Suprapubic skin (tissue), 4 donors: ENCODE data around the gene ZNF425. TPM values are rescaled to one million over a fixed set of nuclear protein-coding genes. Genes with fewer than 3 reads are reported as not detected.
A peak's percentile ranks its signal among the peaks of the same experiment; 100 is the strongest.

ENCODE experiments used
- DNase-seq, 2 donors: peaks; one replicate each; pipeline ENCODE4 v3.0.0-alpha.2; 2019; ENCODE audit warnings: low spot score in 2 of 2
- H3K27ac ChIP-seq: fragments of 200-600 bp; sonication (generic); one replicate; pipeline ENCODE4 v1.5.1; 2019
- H3K27me3 ChIP-seq: fragments of 200-600 bp; sonication (generic); one replicate; pipeline ENCODE4 v1.5.1; 2019
- H3K36me3 ChIP-seq: fragments of 200-600 bp; sonication (generic); one replicate; pipeline ENCODE4 v1.5.1; 2019
- H3K4me1 ChIP-seq: fragments of 200-600 bp; sonication (generic); one replicate; pipeline ENCODE4 v1.5.1; 2019
- H3K4me3 ChIP-seq: fragments of 200-600 bp; sonication (generic); one replicate; pipeline ENCODE4 v1.5.1; 2019; ENCODE audit warnings: mild to moderate bottlenecking
- H3K9me3 ChIP-seq: fragments of 200-600 bp; sonication (generic); one replicate; pipeline ENCODE4 v1.5.1; 2019
- EP300 ChIP-seq: sonication (generic); formaldehyde crosslinking; IDR thresholded peaks from one replicate; pipeline ENCODE4 v1.6.1; 2017; ENCODE audit warnings: antibody characterized with exemption
- POLR2A ChIP-seq, 2 donors: fragments of 450-650 bp; IDR thresholded peaks; one replicate each; pipeline ENCODE4 v1.6.1; 2017; ENCODE audit warnings: antibody characterized with exemption in 2 of 2, mild to moderate bottlenecking in 2 of 2, moderate library complexity in 2 of 2
- POLR2AphosphoS5 ChIP-seq, 3 donors: sonication (generic); formaldehyde crosslinking; IDR thresholded peaks; one replicate each; pipeline ENCODE4 v1.6.1; 2017; ENCODE audit warnings: antibody characterized with exemption in 3 of 3
- WGBS: methylation state at CpG from one replicate; pipeline ENCODE4 v1.1.5; 2018; 5-methylcytosine and 5-hydroxymethylcytosine counted together
- total RNA-seq, 4 donors: library from RNA; depleted of rRNA; stranded (reverse); fragments of >200 nt; gene quantifications; one replicate each; pipeline ENCODE4 v1.1.0, GENCODE V29; 2016
- TF ChIP-seq, protein P1 (sequence below), 2 donors: fragments of 200-600 bp in 1 of 2; fragments of 450-650 bp in 1 of 2; sonication (generic) in 1 of 2; IDR thresholded peaks; one replicate each; pipeline ENCODE4 v1.5.1; 2016 to 2019; ENCODE audit warnings: antibody characterized with exemption in 2 of 2, mild to moderate bottlenecking in 1 of 2, moderate library complexity in 1 of 2

Gene ZNF425
- total RNA-seq, 4 donors from 2014 or later, result 2.6 to 5.9 (median 3.7) TPM

DNA sequence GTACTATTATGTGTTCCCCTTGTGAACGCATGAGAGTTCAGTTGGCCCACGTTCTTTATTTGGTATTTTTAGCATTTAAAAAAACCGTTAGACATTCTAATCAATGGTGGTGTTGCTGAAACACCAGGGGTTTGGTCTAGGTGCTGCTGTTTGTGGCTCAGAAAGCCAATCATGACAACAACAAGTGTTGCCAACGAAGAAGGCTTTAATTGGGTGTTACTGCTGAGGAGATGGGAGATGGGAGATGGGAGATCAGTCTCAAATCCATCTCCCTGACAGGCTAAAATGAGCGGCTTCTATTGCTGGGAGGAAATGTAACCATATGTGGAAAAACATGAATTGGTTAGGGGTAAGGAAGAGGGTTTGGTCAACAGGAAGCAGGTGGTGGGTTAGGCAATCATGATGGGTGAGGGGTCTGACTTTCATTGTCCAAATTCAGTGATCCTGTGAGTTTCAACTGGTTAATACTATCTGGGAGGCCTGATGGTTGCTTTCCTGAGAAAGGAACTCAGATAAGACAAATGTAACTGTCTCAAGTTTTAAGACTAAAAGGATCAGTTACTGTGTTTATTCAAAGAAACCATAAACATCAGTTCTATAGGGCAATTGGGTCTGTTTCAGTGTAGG, 4.6 kb upstream of the ZNF425 start:
- no peak for DNase-seq
- Histone ChIP-seq H3K4me3 (no peak overlapping the region), H3K27ac (no peak overlapping the region), H3K4me1 (peaks cover 9% of the 10 kb centered on the region), H3K36me3 (peaks cover 16% of the 10 kb centered on the region), H3K9me3 (no peaks in the 10 kb centered on the region), H3K27me3 (no peaks in the 10 kb centered on the region)
- WGBS, result 93% methylated on average over 5 of the region's 5 CpGs
- TF ChIP-seq EP300 (no peak), POLR2AphosphoS5 (IDR thresholded peaks at IDR 0.05) (no peak), POLR2A (IDR thresholded peaks at IDR 0.05) (no peak)
- TF ChIP-seq, protein P1, sequence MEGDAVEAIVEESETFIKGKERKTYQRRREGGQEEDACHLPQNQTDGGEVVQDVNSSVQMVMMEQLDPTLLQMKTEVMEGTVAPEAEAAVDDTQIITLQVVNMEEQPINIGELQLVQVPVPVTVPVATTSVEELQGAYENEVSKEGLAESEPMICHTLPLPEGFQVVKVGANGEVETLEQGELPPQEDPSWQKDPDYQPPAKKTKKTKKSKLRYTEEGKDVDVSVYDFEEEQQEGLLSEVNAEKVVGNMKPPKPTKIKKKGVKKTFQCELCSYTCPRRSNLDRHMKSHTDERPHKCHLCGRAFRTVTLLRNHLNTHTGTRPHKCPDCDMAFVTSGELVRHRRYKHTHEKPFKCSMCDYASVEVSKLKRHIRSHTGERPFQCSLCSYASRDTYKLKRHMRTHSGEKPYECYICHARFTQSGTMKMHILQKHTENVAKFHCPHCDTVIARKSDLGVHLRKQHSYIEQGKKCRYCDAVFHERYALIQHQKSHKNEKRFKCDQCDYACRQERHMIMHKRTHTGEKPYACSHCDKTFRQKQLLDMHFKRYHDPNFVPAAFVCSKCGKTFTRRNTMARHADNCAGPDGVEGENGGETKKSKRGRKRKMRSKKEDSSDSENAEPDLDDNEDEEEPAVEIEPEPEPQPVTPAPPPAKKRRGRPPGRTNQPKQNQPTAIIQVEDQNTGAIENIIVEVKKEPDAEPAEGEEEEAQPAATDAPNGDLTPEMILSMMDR (IDR thresholded peaks at IDR 0.05), result no peak

DNA sequence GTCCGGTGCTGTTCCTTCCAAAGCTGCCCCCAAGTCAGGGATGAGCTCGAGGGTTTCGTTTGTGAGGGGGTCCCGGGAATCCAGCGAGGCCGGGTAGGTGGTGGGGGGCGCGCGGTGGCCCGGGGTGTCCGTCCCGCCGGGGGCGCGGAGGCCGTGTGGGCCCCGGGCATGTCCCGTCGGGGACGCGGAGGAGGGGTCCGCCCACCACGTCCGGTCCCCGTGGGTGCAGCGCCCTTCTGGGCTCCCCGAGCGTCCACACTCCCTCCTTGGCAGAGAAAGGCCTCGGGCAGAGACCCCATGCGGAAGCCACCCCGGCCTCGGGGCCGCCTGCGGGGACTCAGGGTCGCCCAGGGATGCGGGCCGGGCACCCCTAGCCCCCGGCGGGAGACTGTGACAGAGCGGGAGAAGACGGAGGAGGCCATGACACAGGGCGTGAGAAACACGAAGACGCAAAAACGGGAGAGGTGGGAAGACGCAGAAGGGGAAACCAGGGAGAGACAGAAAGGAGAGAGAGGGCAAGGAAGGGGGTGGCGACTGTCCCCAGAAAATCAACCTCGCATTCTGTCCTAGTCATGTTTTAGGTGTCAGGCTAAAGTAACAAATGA, 640 bp upstream of the ZNF425 start:
- TF ChIP-seq POLR2AphosphoS5 (IDR thresholded peaks at IDR 0.05) (no peak), EP300 (no peak), POLR2A (IDR thresholded peaks at IDR 0.05) (no peak)
- TF ChIP-seq, protein P1 (IDR thresholded peaks at IDR 0.05), result no peak
- Histone ChIP-seq H3K27ac (peak overlapping the region; percentile 93), H3K9me3 (no peaks in the 10 kb centered on the region), H3K36me3 (peaks cover 12% of the 10 kb centered on the region), H3K4me1 (peaks cover 22% of the 10 kb centered on the region), H3K4me3 (peak overlapping the region; percentile 99), H3K27me3 (no peaks in the 10 kb centered on the region)
- peak in 1 of 2 donors; percentile 74 for DNase-seq
- under 1% methylated on average over 45 of the region's 48 CpGs for WGBS

DNA sequence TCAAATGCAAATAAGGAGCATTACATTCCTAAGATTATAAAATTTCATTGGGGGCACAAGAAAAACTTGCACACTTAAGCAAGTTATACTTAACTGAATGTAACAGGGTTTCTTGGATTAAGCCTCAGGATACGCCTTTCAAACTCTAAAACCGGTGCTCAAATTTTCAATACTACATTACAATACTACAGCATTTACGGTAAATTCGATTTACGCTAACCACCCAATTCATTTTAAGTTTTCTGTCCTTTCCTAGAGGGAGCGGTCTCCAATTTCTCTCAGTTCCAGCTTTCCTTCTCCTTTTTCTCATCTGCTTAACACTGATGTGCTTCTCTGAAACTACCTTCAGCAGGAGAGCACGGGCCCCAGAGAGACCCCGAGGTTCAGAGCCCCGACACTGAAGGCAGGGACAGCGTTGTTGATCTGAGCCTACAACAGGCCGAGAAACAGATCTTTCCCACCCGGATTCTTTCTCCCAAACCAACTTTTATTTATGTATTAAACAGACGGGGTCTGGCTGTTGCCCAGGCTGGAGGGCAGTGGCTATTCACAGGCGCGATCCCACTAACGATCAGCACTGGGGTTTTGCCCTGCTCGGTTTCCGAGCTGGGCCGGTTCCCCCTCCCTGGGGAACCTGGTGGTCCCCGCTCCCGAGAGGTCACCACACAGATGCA, 798 bp downstream of the ZNF425 start:
- H3K27ac ChIP-seq, result peak overlapping the region; percentile 93
- no peaks in the 10 kb centered on the region for H3K27me3 ChIP-seq
- TF ChIP-seq POLR2A (IDR thresholded peaks at IDR 0.05) (no peak), EP300 (no peak), POLR2AphosphoS5 (IDR thresholded peaks at IDR 0.05) (no peak)
- TF ChIP-seq, protein P1 (IDR thresholded peaks at IDR 0.05), result no peak
- DNase-seq, result no peak
- H3K4me1 ChIP-seq, result peaks cover 22% of the 10 kb centered on the region
- H3K9me3 ChIP-seq, result no peaks in the 10 kb centered on the region
- H3K4me3 ChIP-seq, result peak overlapping the region; percentile 99
- peaks cover 4% of the 10 kb centered on the region for H3K36me3 ChIP-seq
- WGBS, result 2% methylated on average over 21 of the region's 21 CpGs

DNA sequence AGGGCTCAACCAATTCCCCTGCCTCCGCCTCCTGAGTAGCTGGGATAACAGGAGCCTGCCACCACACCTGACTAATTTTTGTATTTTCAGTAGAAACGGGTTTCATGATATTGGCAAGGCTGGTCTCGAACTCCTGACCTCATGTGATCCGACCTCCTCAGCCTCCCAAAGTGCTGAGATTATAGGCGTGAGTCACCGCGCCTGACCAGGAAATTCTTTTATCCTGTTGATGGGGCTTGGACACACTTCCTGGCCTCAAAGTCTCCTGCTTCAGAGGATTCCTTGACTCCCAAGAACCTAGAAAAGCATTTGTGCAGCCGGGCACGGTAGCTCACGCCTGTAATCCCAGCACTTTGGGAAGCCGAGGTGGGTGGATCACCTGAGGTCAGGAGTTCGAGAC, 16.2 kb downstream of the ZNF425 start:
- DNase-seq, result no peak
- H3K27ac ChIP-seq, result no peak overlapping the region
- 96% methylated on average over 12 of the region's 12 CpGs for WGBS
- no peak overlapping the region for H3K4me3 ChIP-seq
- H3K36me3 ChIP-seq, result peaks cover 3% of the 10 kb centered on the region
- no peaks in the 10 kb centered on the region for H3K27me3 ChIP-seq
- H3K9me3 ChIP-seq, result no peaks in the 10 kb centered on the region
- no peak for TF ChIP-seq POLR2A (IDR thresholded peaks at IDR 0.05)
- no peaks in the 10 kb centered on the region for H3K4me1 ChIP-seq

- TF ChIP-seq POLR2AphosphoS5 (IDR thresholded peaks at IDR 0.05) (no peak), POLR2A (IDR thresholded peaks at IDR 0.05) (no peak), EP300 (no peak)
- TF ChIP-seq, protein P1 (IDR thresholded peaks at IDR 0.05), result no peak
- no peak overlapping the region for H3K4me3 ChIP-seq
- peaks cover 18% of the 10 kb centered on the region for H3K36me3 ChIP-seq
- WGBS, result over 99% methylated on average over 17 of the region's 25 CpGs
- no peaks in the 10 kb centered on the region for H3K27me3 ChIP-seq
- H3K27ac ChIP-seq, result no peak overlapping the region
- no peaks in the 10 kb centered on the region for H3K9me3 ChIP-seq
- no peak for DNase-seq
- no peaks in the 10 kb centered on the region for H3K4me1 ChIP-seq
These were observed 21.4 kb downstream of the ZNF425 start for GRCh38 chr7:149104749-149105148.
